H7 (cell line): Measurements from ENCODE around the gene FAM50A. TPM values are rescaled to one million over a fixed set of nuclear protein-coding genes. Genes with fewer than 3 reads are reported as not detected.

Source experiments
- DNase-seq: peaks from one replicate; pipeline ENCODE4 v3.0.0; 2012
- H3K27me3 ChIP-seq: 2 replicates; pipeline ENCODE4 v1.6.0; 2011; ENCODE audit warnings: mild to moderate bottlenecking, low read length; ENCODE audit not compliant: control insufficient read depth, insufficient read depth
- H3K36me3 ChIP-seq: replicated peaks from 2 replicates; pipeline ENCODE4 v1.5.1; 2011; ENCODE audit warnings: low read length; ENCODE audit not compliant: control insufficient read depth, insufficient read depth
- H3K4me3 ChIP-seq: 2 replicates; pipeline ENCODE4 v1.5.1; 2011; ENCODE audit warnings: low read depth, mild to moderate bottlenecking, control low read depth, low read length, moderate library complexity; ENCODE audit not compliant: insufficient read depth
- total RNA-seq: library from RNA; depleted of rRNA; stranded (reverse); fragments of >200 nt; shearing (Covaris generic); gene quantifications from 2 replicates; pipeline ENCODE4 v1.2.3, GENCODE V29; 2014

Gene FAM50A
- total RNA-seq, 1 experiment from 2014 or later, result 44.0 TPM

GRCh38 chrX:154459832-154460231 lies 15.9 kb downstream of the FAM50A start:
- H3K36me3 ChIP-seq, result no peaks in the 10 kb centered on the region; the same call in 1 of the 2 replicates
- no peak overlapping the region for H3K4me3 ChIP-seq
- no peaks in the 10 kb centered on the region for H3K27me3 ChIP-seq
- no peak for DNase-seq

- no peaks in the 10 kb centered on the region for H3K27me3 ChIP-seq
- no peak for DNase-seq
- H3K36me3 ChIP-seq, result no peaks in the 10 kb centered on the region; the same call in 1 of the 2 replicates
- H3K4me3 ChIP-seq, result no peak overlapping the region
These were observed 16.4 kb downstream of the FAM50A start for GRCh38 chrX:154460326-154460725.

- no peaks in the 10 kb centered on the region for H3K27me3 ChIP-seq
- no peak for DNase-seq
- no peak overlapping the region for H3K4me3 ChIP-seq
- no peaks in the 10 kb centered on the region; the same call in 1 of the 2 replicates for H3K36me3 ChIP-seq
These were observed 18.5 kb downstream of the FAM50A start for GRCh38 chrX:154462396-154462795.

- Histone ChIP-seq H3K4me3 (no peak overlapping the region), H3K36me3 (no peaks in the 10 kb centered on the region; the same call in 1 of the 2 replicates), H3K27me3 (no peaks in the 10 kb centered on the region)
- DNase-seq, result no peak
These were observed 19.8 kb downstream of the FAM50A start for GRCh38 chrX:154463611-154464220.

- DNase-seq, result no peak
- Histone ChIP-seq H3K4me3 (no peak overlapping the region), H3K27me3 (no peaks in the 10 kb centered on the region), H3K36me3 (no peaks in the 10 kb centered on the region; the same call in 1 of the 2 replicates)
These were observed 20.9 kb downstream of the FAM50A start for GRCh38 chrX:154464806-154465365.

- DNase-seq, result no peak
These were observed 21.7 kb downstream of the FAM50A start for GRCh38 chrX:154465601-154466000.

GRCh38 chrX:154466036-154466435 lies 22.1 kb downstream of the FAM50A start:
- Histone ChIP-seq H3K27me3 (no peaks in the 10 kb centered on the region), H3K4me3 (no peak overlapping the region), H3K36me3 (no peaks in the 10 kb centered on the region; the same call in 1 of the 2 replicates)
- no peak for DNase-seq

More at GRCh38 chrX:154465601-154466000, 21.7 kb downstream of the FAM50A start:
- Histone ChIP-seq H3K4me3 (no peak overlapping the region), H3K36me3 (no peaks in the 10 kb centered on the region; the same call in 1 of the 2 replicates), H3K27me3 (no peaks in the 10 kb centered on the region)

- H3K27me3 ChIP-seq, result no peaks in the 10 kb centered on the region
- no peak for DNase-seq
- no peaks in the 10 kb centered on the region; the same call in 1 of the 2 replicates for H3K36me3 ChIP-seq
- H3K4me3 ChIP-seq, result no peak overlapping the region
These were observed 23.0 kb downstream of the FAM50A start for GRCh38 chrX:154466907-154467306.

GRCh38 chrX:154467556-154467955 lies 23.6 kb downstream of the FAM50A start:
- H3K27me3 ChIP-seq, result no peaks in the 10 kb centered on the region

GRCh38 chrX:154468217-154468616 lies 24.3 kb downstream of the FAM50A start:
- H3K27me3 ChIP-seq, result no peaks in the 10 kb centered on the region
- no peak overlapping the region for H3K4me3 ChIP-seq
- H3K36me3 ChIP-seq, result no peaks in the 10 kb centered on the region; the same call in 1 of the 2 replicates
- no peak for DNase-seq

More at GRCh38 chrX:154467556-154467955, 23.6 kb downstream of the FAM50A start:
- Histone ChIP-seq H3K36me3 (no peaks in the 10 kb centered on the region; the same call in 1 of the 2 replicates), H3K4me3 (no peak overlapping the region)
- DNase-seq, result no peak

GRCh38 chrX:154469114-154469513 lies 25.2 kb downstream of the FAM50A start:
- Histone ChIP-seq H3K36me3 (no peaks in the 10 kb centered on the region; the same call in 1 of the 2 replicates), H3K4me3 (no peak overlapping the region), H3K27me3 (no peaks in the 10 kb centered on the region)
- no peak for DNase-seq

- DNase-seq, result no peak
- no peaks in the 10 kb centered on the region; the same call in 1 of the 2 replicates for H3K36me3 ChIP-seq
- H3K27me3 ChIP-seq, result no peaks in the 10 kb centered on the region
These were observed 25.9 kb downstream of the FAM50A start for GRCh38 chrX:154469880-154470279.

GRCh38 chrX:154470434-154470833 lies 26.5 kb downstream of the FAM50A start:
- DNase-seq, result no peak
- Histone ChIP-seq H3K4me3 (no peak overlapping the region), H3K36me3 (no peaks in the 10 kb centered on the region; the same call in 1 of the 2 replicates), H3K27me3 (no peaks in the 10 kb centered on the region)

More at GRCh38 chrX:154469880-154470279, 25.9 kb downstream of the FAM50A start:
- H3K4me3 ChIP-seq, result no peak overlapping the region

GRCh38 chrX:154470914-154471568 lies 27.1 kb downstream of the FAM50A start:
- no peaks in the 10 kb centered on the region; the same call in 1 of the 2 replicates for H3K36me3 ChIP-seq
- H3K4me3 ChIP-seq, result no peak overlapping the region
- no peaks in the 10 kb centered on the region for H3K27me3 ChIP-seq
- DNase-seq, result no peak
